HEK293T (cell line): Measurements from ENCODE around the gene SBNO1.
"Not testable (repeated sequence)": the region's sequence is repeated elsewhere in the genome, so short reads cannot be mapped to it uniquely, and the experiment has no call there.

Source experiments
- CTCF ChIA-PET: fragments of 350-600 bp; formaldehyde crosslinking; extraction: SDS; loops from one replicate; lab custom pipeline; 2021; ENCODE audit warnings: antibody characterized with exemption, inconsistent platforms; lab: Yijun Ruan, JAX
- POLR2A ChIA-PET: fragments of 350-600 bp; formaldehyde crosslinking; extraction: SDS; loops from one replicate; lab custom pipeline; 2020; ENCODE audit warnings: antibody characterized with exemption, inconsistent platforms; lab: Yijun Ruan, JAX
- DNase-seq: peaks from one replicate; pipeline ENCODE4 v3.0.0; 2012; ENCODE audit warnings: mixed read lengths; ENCODE audit errors: extremely low spot score
- ARNT ChIP-seq: fragments of 450-650 bp; IDR thresholded peaks from 2 replicates; pipeline ENCODE4 v1.6.1; 2017; ENCODE audit warnings: mild to moderate bottlenecking
- BHLHE40 ChIP-seq: fragments of 450-650 bp; IDR thresholded peaks from 2 replicates; pipeline ENCODE4 v1.6.1; 2016; ENCODE audit warnings: mild to moderate bottlenecking, moderate library complexity, borderline replicate concordance
- CTBP1 ChIP-seq: fragments of 450-650 bp; IDR thresholded peaks from 2 replicates; pipeline ENCODE4 v1.6.1; 2016; ENCODE audit warnings: borderline replicate concordance
- ELF4 ChIP-seq: fragments of 450-650 bp; IDR thresholded peaks from 2 replicates; pipeline ENCODE4 v1.6.1; 2017; ENCODE audit warnings: antibody characterized with exemption
- FOXA1 ChIP-seq: fragments of 450-650 bp; IDR thresholded peaks from 2 replicates; pipeline ENCODE4 v1.6.1; 2016; ENCODE audit warnings: mild to moderate bottlenecking
- FOXK2 ChIP-seq: fragments of 450-650 bp; IDR thresholded peaks from 2 replicates; pipeline ENCODE4 v1.6.1; 2016; ENCODE audit warnings: mild to moderate bottlenecking
- FOXM1 ChIP-seq: fragments of 450-650 bp; IDR thresholded peaks from 2 replicates; pipeline ENCODE4 v1.6.1; 2017; ENCODE audit warnings: mild to moderate bottlenecking, borderline replicate concordance
- HDGF ChIP-seq: fragments of 450-650 bp; IDR thresholded peaks from 2 replicates; pipeline ENCODE4 v1.6.1; 2017; ENCODE audit warnings: antibody characterized with exemption, borderline replicate concordance
- L3MBTL2 ChIP-seq: fragments of 450-650 bp; conservative IDR thresholded peaks from 2 replicates; pipeline ENCODE4 v1.6.1; 2016; ENCODE audit warnings: mild to moderate bottlenecking
- LEF1 ChIP-seq: fragments of 450-650 bp; IDR thresholded peaks from 2 replicates; pipeline ENCODE4 v1.6.1; 2017; ENCODE audit warnings: mild to moderate bottlenecking, borderline replicate concordance
- NFRKB ChIP-seq: fragments of 450-650 bp; IDR thresholded peaks from 2 replicates; pipeline ENCODE4 v1.6.1; 2016; ENCODE audit warnings: mild to moderate bottlenecking, moderate library complexity
- PKNOX1 ChIP-seq: fragments of 450-650 bp; IDR thresholded peaks from 2 replicates; pipeline ENCODE4 v1.6.1; 2016
- SP1 ChIP-seq: fragments of 450-650 bp; IDR thresholded peaks from 2 replicates; pipeline ENCODE4 v1.6.1; 2017
- SUZ12 ChIP-seq: fragments of 450-650 bp; IDR thresholded peaks from 2 replicates; pipeline ENCODE4 v1.6.1; 2016; ENCODE audit warnings: mild to moderate bottlenecking
- TARDBP ChIP-seq: fragments of 450-650 bp; IDR thresholded peaks from 2 replicates; pipeline ENCODE4 v1.6.1; 2016
- ZNF384 ChIP-seq: fragments of 450-650 bp; IDR thresholded peaks from 2 replicates; pipeline ENCODE4 v1.6.1; 2016

The SBNO1 gene

GRCh38 chr12:123254853-123255446, 109.7 kb downstream of the SBNO1 start:
- DNase-seq = no peak
- no peak for TF ChIP-seq HDGF
- no peak for TF ChIP-seq ZNF384
- TF ChIP-seq SP1 = no peak
- TF ChIP-seq SUZ12 = no peak
- no peak for TF ChIP-seq L3MBTL2
- TF ChIP-seq ELF4 = no peak
- TF ChIP-seq CTBP1 = no peak
- TF ChIP-seq LEF1 = no peak
- TF ChIP-seq NFRKB = no peak
- TF ChIP-seq PKNOX1 = no peak
- TF ChIP-seq TARDBP = no peak
- TF ChIP-seq FOXK2 = no peak
- no peak for TF ChIP-seq FOXM1
- TF ChIP-seq BHLHE40 = no peak
- TF ChIP-seq ARNT = no peak
- no peak for TF ChIP-seq FOXA1
- ChIA-PET POLR2A (interaction anchor here (1.4 kb wide), 1 partner anchor 22 kb away, joined by 4 read pairs; the partner anchor contains the start of gene MPHOSPH9), CTCF (no interaction called here)

GRCh38 chr12:123253641-123254459, 110.8 kb downstream of the SBNO1 start:
- ChIA-PET CTCF (interaction anchor here (1.2 kb wide), 1 partner anchor 16 kb away, joined by 4 read pairs; no protein-coding TSS in a partner anchor), POLR2A (interaction anchor here (1.7 kb wide), 1 partner anchor 21 kb away, joined by 7 read pairs; the partner anchor contains the start of genes MPHOSPH9 and MTRFR)
- no peak for DNase-seq
- TF ChIP-seq FOXA1 (no peak), LEF1 (no peak), ZNF384 (no peak), FOXM1 (no peak), FOXK2 (no peak), ELF4 (no peak), CTBP1 (no peak), HDGF (no peak), SUZ12 (no peak), PKNOX1 (no peak), NFRKB (no peak)

GRCh38 chr12:123252365-123252764, 112.3 kb downstream of the SBNO1 start:
- not testable (repeated sequence) for DNase-seq
- POLR2A ChIA-PET = interaction anchor here (6.2 kb wide), 1 partner anchor 20 kb away, joined by 48 read pairs; the partner anchor contains the start of genes MPHOSPH9 and MTRFR
- CTCF ChIA-PET = interaction anchor here (1.0 kb wide), 1 partner anchor 14 kb away, joined by 3 read pairs; no protein-coding TSS in a partner anchor
- peak; percentile 71 for TF ChIP-seq PKNOX1

GRCh38 chr12:123251403-123252076, 113.1 kb downstream of the SBNO1 start:
- no peak for DNase-seq
- CTCF ChIA-PET = interaction anchor here (1.0 kb wide), 1 partner anchor 13 kb away, joined by 3 read pairs; no protein-coding TSS in a partner anchor
- POLR2A ChIA-PET = interaction anchor here (6.2 kb wide), 1 partner anchor 19 kb away, joined by 48 read pairs; the partner anchor contains the start of genes MPHOSPH9 and MTRFR
- TF ChIP-seq ZNF384 (no peak), SP1 (no peak), FOXA1 (no peak), CTBP1 (no peak)

- no peak for DNase-seq
- ChIA-PET CTCF (no interaction called here), POLR2A (interaction anchor here (6.2 kb wide), 1 partner anchor 18 kb away, joined by 48 read pairs; the partner anchor contains the start of genes MPHOSPH9 and MTRFR)
- TF ChIP-seq BHLHE40 = no peak
- no peak for TF ChIP-seq ZNF384
- TF ChIP-seq PKNOX1 = peak; percentile 46
These were observed 113.9 kb downstream of the SBNO1 start for GRCh38 chr12:123250471-123251383.

GRCh38 chr12:123248996-123249741, 115.5 kb downstream of the SBNO1 start:
- not testable (repeated sequence) for DNase-seq
- POLR2A ChIA-PET = interaction anchor here (1.3 to 6.2 kb wide), 2 partner anchors 11 to 17 kb away, joined by 6 to 48 read pairs; partner anchors contain the start of genes MPHOSPH9 and MTRFR
- CTCF ChIA-PET = interaction anchor here (2.9 kb wide), 1 partner anchor 11 kb away, joined by 17 read pairs; no protein-coding TSS in a partner anchor

GRCh38 chr12:123248129-123248528, 116.5 kb downstream of the SBNO1 start:
- ChIA-PET CTCF (interaction anchor here (0.9 to 2.9 kb wide), 2 partner anchors 10 to 16 kb away, joined by 3 to 17 read pairs; no protein-coding TSS in a partner anchor), POLR2A (interaction anchor here (1.3 to 6.2 kb wide), 2 partner anchors 10 to 16 kb away, joined by 6 to 48 read pairs; partner anchors contain the start of genes MPHOSPH9 and MTRFR)

More at GRCh38 chr12:123248129-123248528, 116.5 kb downstream of the SBNO1 start:
- not testable (repeated sequence) for DNase-seq
